ENCODE results near the gene PDLIM1.
"Not testable (repeated sequence)": the region's sequence is repeated elsewhere in the genome, so short reads cannot be mapped to it uniquely, and the experiment has no call there.

The PDLIM1 gene

GRCh38 chr10:95237376-95238170 lies 53.2 kb downstream of the PDLIM1 start:
- no peak for DNase-seq

GRCh38 chr10:95236068-95236903 lies 54.5 kb downstream of the PDLIM1 start:
- DNase-seq, result no peak

GRCh38 chr10:95235676-95236067 lies 55.1 kb downstream of the PDLIM1 start:
- no peak for DNase-seq

- no peak for DNase-seq
Observed at GRCh38 chr10:95234951-95235350, 55.9 kb downstream of the PDLIM1 start.

- no peak for DNase-seq
Observed at GRCh38 chr10:95233377-95234034, 57.3 kb downstream of the PDLIM1 start.

- peak; percentile 66 for DNase-seq
Observed at GRCh38 chr10:95230677-95231586, 59.9 kb downstream of the PDLIM1 start.

GRCh38 chr10:95229724-95230627 lies 60.8 kb downstream of the PDLIM1 start:
- DNase-seq, result no peak

- not testable (repeated sequence) for DNase-seq
Observed at GRCh38 chr10:95228934-95229723, 61.7 kb downstream of the PDLIM1 start.

GRCh38 chr10:95225136-95225535 lies 65.7 kb downstream of the PDLIM1 start:
- no peak for DNase-seq

GRCh38 chr10:95221124-95221523 lies 69.7 kb downstream of the PDLIM1 start:
- no peak for DNase-seq

- no peak for DNase-seq
Observed at GRCh38 chr10:95220539-95220938, 70.3 kb downstream of the PDLIM1 start.

GRCh38 chr10:95217476-95217875 lies 73.3 kb downstream of the PDLIM1 start:
- DNase-seq, result no peak

- no peak for DNase-seq
Observed at GRCh38 chr10:95214793-95215192, 76.0 kb downstream of the PDLIM1 start.

GRCh38 chr10:95214369-95214768 lies 76.4 kb downstream of the PDLIM1 start:
- DNase-seq, result peak; percentile 13

- no peak for DNase-seq
Observed at GRCh38 chr10:95211606-95212279, 79.1 kb downstream of the PDLIM1 start.

- DNase-seq, result no peak
Observed at GRCh38 chr10:95209509-95210127, 81.2 kb downstream of the PDLIM1 start.

GRCh38 chr10:95208702-95209391 lies 82.0 kb downstream of the PDLIM1 start:
- no peak for DNase-seq

GRCh38 chr10:95202865-95203264 lies 87.9 kb downstream of the PDLIM1 start:
- not testable (repeated sequence) for DNase-seq

GRCh38 chr10:95201736-95202135 lies 89.1 kb downstream of the PDLIM1 start:
- no peak for DNase-seq

Measured in NCI-H1092 treated with DMSO at 0.1 percent for 48 hours (cell line).